ENCODE measurements around the gene MAN2A1. TPM values are rescaled to one million over a fixed set of nuclear protein-coding genes. Genes with fewer than 3 reads are reported as not detected.

MAN2A1 gene
- total RNA-seq, 1 experiment from 2014 or later, result 21.8 TPM

DNA sequence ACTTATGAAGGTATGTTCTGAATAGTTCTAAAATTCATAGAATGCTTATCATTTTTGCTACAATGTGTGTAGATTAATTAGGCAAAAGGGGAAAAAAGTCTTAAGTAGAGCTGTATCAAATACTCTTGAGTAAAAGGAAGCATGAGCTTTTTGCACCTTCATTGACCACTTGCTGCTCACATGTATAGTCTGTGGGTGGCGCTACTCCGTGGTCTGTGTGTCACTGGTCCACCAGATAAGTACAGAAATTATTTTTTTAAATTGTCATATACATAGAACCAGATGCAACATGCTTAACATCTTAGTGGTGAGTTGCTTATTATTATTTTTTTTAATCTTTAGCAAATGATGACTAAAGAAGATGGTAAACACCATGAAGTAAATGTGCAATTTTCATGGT is 130.2 kb downstream of the MAN2A1 start:
- H3K27me3 ChIP-seq (ENCODE audit: low read length), result no peaks in the 10 kb centered on the region
- intact Hi-C loops (cut with micrococcal nuclease), result loop anchor here (5.0 kb wide), 1 partner anchor 1203 kb away; no protein-coding TSS in a partner anchor
- TF ChIP-seq EZH2 (IDR thresholded peaks at IDR 0.05; ENCODE audit: low read length, unreplicated experiment) (no peak), EZH2phosphoT487 (IDR thresholded peaks at IDR 0.05; ENCODE audit: borderline replicate concordance, low read length) (no peak)
- TF ChIP-seq, protein P1, sequence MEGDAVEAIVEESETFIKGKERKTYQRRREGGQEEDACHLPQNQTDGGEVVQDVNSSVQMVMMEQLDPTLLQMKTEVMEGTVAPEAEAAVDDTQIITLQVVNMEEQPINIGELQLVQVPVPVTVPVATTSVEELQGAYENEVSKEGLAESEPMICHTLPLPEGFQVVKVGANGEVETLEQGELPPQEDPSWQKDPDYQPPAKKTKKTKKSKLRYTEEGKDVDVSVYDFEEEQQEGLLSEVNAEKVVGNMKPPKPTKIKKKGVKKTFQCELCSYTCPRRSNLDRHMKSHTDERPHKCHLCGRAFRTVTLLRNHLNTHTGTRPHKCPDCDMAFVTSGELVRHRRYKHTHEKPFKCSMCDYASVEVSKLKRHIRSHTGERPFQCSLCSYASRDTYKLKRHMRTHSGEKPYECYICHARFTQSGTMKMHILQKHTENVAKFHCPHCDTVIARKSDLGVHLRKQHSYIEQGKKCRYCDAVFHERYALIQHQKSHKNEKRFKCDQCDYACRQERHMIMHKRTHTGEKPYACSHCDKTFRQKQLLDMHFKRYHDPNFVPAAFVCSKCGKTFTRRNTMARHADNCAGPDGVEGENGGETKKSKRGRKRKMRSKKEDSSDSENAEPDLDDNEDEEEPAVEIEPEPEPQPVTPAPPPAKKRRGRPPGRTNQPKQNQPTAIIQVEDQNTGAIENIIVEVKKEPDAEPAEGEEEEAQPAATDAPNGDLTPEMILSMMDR (conservative IDR thresholded peaks at IDR 0.05; ENCODE audit: low read depth, low read length), result peak; percentile 48
- peaks cover 23% of the 10 kb centered on the region for H3K4me1 ChIP-seq (ENCODE audit: insufficient read depth, low read length)
- H2AFZ ChIP-seq (ENCODE audit: low read length), result no peak overlapping the region
- no peak overlapping the region for H3K27ac ChIP-seq (ENCODE audit: low read length)
- POLR2A ChIA-PET (ENCODE audit: unreplicated experiment), result interaction anchor here (0.6 kb wide), 1 partner anchor 1090 kb away, joined by 4 read pairs; no protein-coding TSS in a partner anchor
- no peak overlapping the region for H3K9ac ChIP-seq (ENCODE audit: low read length)
- H3F3A ChIP-seq (ENCODE audit: low read length, unreplicated experiment), result no peaks in the 10 kb centered on the region
- no peak overlapping the region for H3K4me2 ChIP-seq (ENCODE audit: low read length)
- H3K79me2 ChIP-seq (ENCODE audit: low read length), result no peaks in the 10 kb centered on the region
- H3K36me3 ChIP-seq (ENCODE audit: low read depth, low read length), result no peaks in the 10 kb centered on the region
- H3K9me3 ChIP-seq (ENCODE audit: low read length), result no peaks in the 10 kb centered on the region
- no peak overlapping the region for H3K4me3 ChIP-seq (ENCODE audit: low read length)
- no peaks in the 10 kb centered on the region for H3K9me2 ChIP-seq (replicated peaks; ENCODE audit: low read length)
- DNase-seq, result no peak
- H4K20me1 ChIP-seq (ENCODE audit: low read length), result no peaks in the 10 kb centered on the region
- no peak for ATAC-seq
- CTCF ChIA-PET, result no interaction called here
- BruUV-seq (replicated peaks), result no TSS peak

DNA sequence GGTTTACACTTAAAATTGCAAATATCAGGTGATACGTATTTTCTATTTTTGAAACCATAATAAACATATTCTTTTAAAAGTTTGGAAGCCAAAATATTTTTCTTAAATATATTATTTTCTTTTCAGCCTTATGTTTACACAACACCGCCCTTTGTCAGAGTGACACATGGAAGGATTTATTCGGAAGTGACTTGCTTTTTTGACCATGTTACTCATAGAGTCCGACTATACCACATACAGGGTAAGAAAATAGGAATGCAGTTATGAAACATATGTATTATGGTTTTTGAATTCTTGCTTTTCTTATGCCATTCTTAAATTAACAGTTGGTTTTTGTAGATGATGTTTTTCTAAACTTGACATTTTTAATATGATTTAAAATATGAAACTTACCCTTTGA is 133.9 kb downstream of the MAN2A1 start:
- peak overlapping the region; percentile 14; the same call in 1 of the 2 replicates for H2AFZ ChIP-seq (ENCODE audit: low read length)
- ATAC-seq (peak; percentile 71), DNase-seq (peak; percentile 92)
- no peaks in the 10 kb centered on the region for H3K36me3 ChIP-seq (ENCODE audit: low read depth, low read length)
- POLR2A ChIA-PET (ENCODE audit: unreplicated experiment), result no interaction called here
- peaks cover 16% of the 10 kb centered on the region for H3F3A ChIP-seq (ENCODE audit: low read length, unreplicated experiment)
- TF ChIP-seq, protein P1 (conservative IDR thresholded peaks at IDR 0.05; ENCODE audit: low read depth, low read length), result no peak
- TF ChIP-seq EZH2phosphoT487 (IDR thresholded peaks at IDR 0.05; ENCODE audit: borderline replicate concordance, low read length) (no peak), EZH2 (IDR thresholded peaks at IDR 0.05; ENCODE audit: low read length, unreplicated experiment) (no peak)
- no peaks in the 10 kb centered on the region for H4K20me1 ChIP-seq (ENCODE audit: low read length)
- intact Hi-C loops (cut with micrococcal nuclease), result loop anchor here (1.0 to 5.0 kb wide), 2 partner anchors 1206 to 1301 kb away; no protein-coding TSS in a partner anchor
- no peaks in the 10 kb centered on the region for H3K79me2 ChIP-seq (ENCODE audit: low read length)
- H3K9me3 ChIP-seq (ENCODE audit: low read length), result no peaks in the 10 kb centered on the region
- H3K27ac ChIP-seq (ENCODE audit: low read length), result peak overlapping the region; percentile 89
- peak overlapping the region; percentile 80 for H3K4me2 ChIP-seq (ENCODE audit: low read length)
- H3K27me3 ChIP-seq (ENCODE audit: low read length), result no peaks in the 10 kb centered on the region
- no TSS peak for BruUV-seq (replicated peaks)
- CTCF ChIA-PET, result no interaction called here
- no peaks in the 10 kb centered on the region for H3K9me2 ChIP-seq (replicated peaks; ENCODE audit: low read length)
- H3K9ac ChIP-seq (ENCODE audit: low read length), result peak overlapping the region; percentile 55
- peak overlapping the region; percentile 39 for H3K4me3 ChIP-seq (ENCODE audit: low read length)
- H3K4me1 ChIP-seq (ENCODE audit: insufficient read depth, low read length), result peaks cover 50% of the 10 kb centered on the region

DNA sequence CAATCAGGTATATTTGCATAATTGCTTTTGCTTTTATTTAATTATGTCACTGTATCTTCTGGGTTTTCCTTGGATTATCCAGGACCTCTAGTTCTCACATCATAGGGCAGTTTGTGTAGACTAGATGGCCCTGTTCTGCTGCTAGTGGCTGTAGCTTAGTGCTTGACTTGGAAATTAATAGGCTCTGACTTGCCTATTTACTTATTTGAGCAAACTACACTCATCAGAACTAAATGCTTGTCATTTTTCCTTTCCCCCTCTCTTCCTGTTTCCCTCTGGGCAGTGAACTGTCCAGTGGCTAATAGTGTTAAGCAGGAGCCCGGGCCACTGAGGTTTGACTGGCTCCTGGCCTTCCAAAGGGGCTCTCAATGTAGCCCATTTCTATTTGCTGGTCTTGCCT is 135.7 kb downstream of the MAN2A1 start:
- H3K27ac ChIP-seq (ENCODE audit: low read length), result peak overlapping the region; percentile 89
- TF ChIP-seq EZH2 (IDR thresholded peaks at IDR 0.05; ENCODE audit: low read length, unreplicated experiment) (no peak), EZH2phosphoT487 (IDR thresholded peaks at IDR 0.05; ENCODE audit: borderline replicate concordance, low read length) (no peak)
- TF ChIP-seq, protein P1 (conservative IDR thresholded peaks at IDR 0.05; ENCODE audit: low read depth, low read length), result no peak
- intact Hi-C loops (cut with micrococcal nuclease), result loop anchor here (1.0 to 5.0 kb wide), 4 partner anchors 52 to 136 kb away; partner anchors contain the start of gene MAN2A1
- ATAC-seq, result peak; percentile 89
- H4K20me1 ChIP-seq (ENCODE audit: low read length), result no peaks in the 10 kb centered on the region
- peaks cover 55% of the 10 kb centered on the region for H3K4me1 ChIP-seq (ENCODE audit: insufficient read depth, low read length)
- H3K4me3 ChIP-seq (ENCODE audit: low read length), result no peak overlapping the region; the same call in 1 of the 2 replicates
- CTCF ChIA-PET, result interaction anchor here (1.5 kb wide), 1 partner anchor 589 kb away, joined by 3 read pairs; no protein-coding TSS in a partner anchor
- H3K9me2 ChIP-seq (replicated peaks; ENCODE audit: low read length), result no peaks in the 10 kb centered on the region
- no peaks in the 10 kb centered on the region for H3K36me3 ChIP-seq (ENCODE audit: low read depth, low read length)
- POLR2A ChIA-PET (ENCODE audit: unreplicated experiment), result interaction anchor here (1.5 kb wide), 1 partner anchor 40 kb away, joined by 3 read pairs; no protein-coding TSS in a partner anchor
- peaks cover 16% of the 10 kb centered on the region for H3F3A ChIP-seq (ENCODE audit: low read length, unreplicated experiment)
- H3K9ac ChIP-seq (ENCODE audit: low read length), result peak overlapping the region; percentile 50
- H3K4me2 ChIP-seq (ENCODE audit: low read length), result peak overlapping the region; percentile 65
- no peaks in the 10 kb centered on the region for H3K79me2 ChIP-seq (ENCODE audit: low read length)
- no TSS peak for BruUV-seq (replicated peaks)
- DNase-seq, result peak; percentile 94
- H3K9me3 ChIP-seq (ENCODE audit: low read length), result no peaks in the 10 kb centered on the region
- H2AFZ ChIP-seq (ENCODE audit: low read length), result no peak overlapping the region
- H3K27me3 ChIP-seq (ENCODE audit: low read length), result no peaks in the 10 kb centered on the region
